ENCODE results near the gene LST1. TPM values are rescaled to one million over a fixed set of nuclear protein-coding genes. Genes with fewer than 3 reads are reported as not detected.
A peak's percentile ranks its signal among the peaks of the same experiment; 100 is the strongest.

LST1 gene
- total and polyA plus RNA-seq, 2 of the 4 experiments (the other 2 are of a cell fraction): not detected

DNA sequence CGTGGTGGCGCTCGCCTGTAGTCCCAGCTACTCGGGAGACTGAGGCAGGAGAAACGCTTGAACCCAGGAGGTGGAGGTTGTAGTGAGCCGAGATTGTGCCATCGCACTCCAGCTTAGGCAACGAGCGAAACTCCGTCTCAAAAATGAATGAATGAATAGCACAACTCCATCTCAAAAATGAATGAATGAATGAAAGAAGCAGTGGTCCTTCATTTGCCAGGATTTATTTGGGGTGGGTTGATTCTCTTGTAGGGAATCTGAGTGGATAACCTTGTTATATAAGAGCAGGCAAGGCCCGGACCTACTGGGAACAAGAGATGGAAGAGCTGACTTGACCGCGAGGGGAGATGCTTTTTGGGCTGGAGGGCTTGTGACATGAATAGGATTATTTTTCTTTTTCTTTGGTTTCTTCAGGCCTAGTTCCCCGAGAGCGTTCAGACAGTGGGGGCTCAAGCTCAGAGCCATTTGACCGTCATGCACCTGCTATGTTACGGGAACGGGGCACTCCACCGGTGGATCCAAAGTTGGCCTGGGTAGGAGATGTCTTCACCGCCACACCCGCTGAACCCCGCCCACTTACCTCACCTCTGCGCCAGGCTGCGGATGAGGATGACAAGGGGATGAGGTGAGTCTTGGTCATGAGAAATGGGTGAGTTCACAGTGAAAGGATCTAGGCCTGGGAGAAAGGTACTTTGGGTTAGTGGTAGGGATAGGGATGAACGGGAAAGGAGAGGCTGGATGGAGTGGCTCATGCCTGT lies 44.3 kb downstream of the LST1 start:
- H2BK5ac ChIP-seq (ENCODE audit: low read depth, low read length, poor library complexity, severe bottlenecking): no peak overlapping the region
- POLR2A ChIA-PET (ENCODE audit: unreplicated experiment): no interaction called here

More for the DNA sequence above, 44.3 kb downstream of the LST1 start:
- no peak overlapping the region for H3K4ac ChIP-seq (ENCODE audit: low read depth, low read length)
- H3K36me3 ChIP-seq (ENCODE audit: control insufficient read depth, insufficient read depth, low read length): peaks cover 94% of the 10 kb centered on the region
- H3K56ac ChIP-seq (ENCODE audit: extremely low read depth, insufficient read depth, low read length): no peak overlapping the region
- no peak overlapping the region for H2BK20ac ChIP-seq (ENCODE audit: low read depth, low read length)
- no peak overlapping the region for H3K23ac ChIP-seq (ENCODE audit: low read depth, low read length)
- H3K4me1 ChIP-seq (ENCODE audit: control insufficient read depth, insufficient read depth, low read length): no peaks in the 10 kb centered on the region
- H4K8ac ChIP-seq (ENCODE audit: low read depth in 2 of 2, low read length in 2 of 2): no peak overlapping the region
- H3K9ac ChIP-seq (ENCODE audit: low read depth, low read length): no peak overlapping the region
- ATAC-seq (ENCODE audit: low read depth): no peak
- no peak overlapping the region for H2BK120ac ChIP-seq (ENCODE audit: low read depth, low read length)
- H3K18ac ChIP-seq (ENCODE audit: low read depth, low read length): no peak overlapping the region
- no TSS peak for BruUV-seq (replicated peaks)
- no peak overlapping the region for H3K4me3 ChIP-seq (ENCODE audit: insufficient read depth, low read depth, low read length)
- peaks cover 45 to 70% of the 10 kb centered on the region in 2 experiments for H3K79me1 ChIP-seq (ENCODE audit: low read depth in 1 of 2, low read length in 2 of 2)
- CTCF ChIA-PET: no interaction called here
- H4K20me1 ChIP-seq (ENCODE audit: insufficient read depth, low read length): peaks cover 33% of the 10 kb centered on the region
- H2AFZ ChIP-seq (replicated peaks; ENCODE audit: low read length, poor library complexity): no peak overlapping the region
- no peak overlapping the region for H2BK15ac ChIP-seq (ENCODE audit: low read depth, low read length)
- no peak for DNase-seq
- H3K9me3 ChIP-seq (ENCODE audit: control insufficient read depth, insufficient read depth, low read length): no peaks in the 10 kb centered on the region
- no peaks in the 10 kb centered on the region for H3K9me1 ChIP-seq (ENCODE audit: insufficient read depth, low read length)
- H3K14ac ChIP-seq (replicated peaks; ENCODE audit: low read depth, low read length): no peak overlapping the region
- H3K27ac ChIP-seq (ENCODE audit: insufficient read depth, low read length): no peak overlapping the region
- no peaks in the 10 kb centered on the region for H3K27me3 ChIP-seq (ENCODE audit: control insufficient read depth, insufficient read depth, low read length)
- H4K91ac ChIP-seq (ENCODE audit: insufficient read depth, low read depth, low read length): no peak overlapping the region
- dilution Hi-C loops (cut with HindIII; ENCODE audit: low sequenced_read_pairs, unreplicated experiment): no loop called here
- 96% methylated on average over 9 of the region's 25 CpGs; no CpG with 5 or more reads in 1 of the 2 experiments for WGBS, 2 experiments (ENCODE audit: extremely low coverage in 2 of 2, insufficient read length in 1 of 2)
- H3K4me2 ChIP-seq (ENCODE audit: low read depth, low read length): no peak overlapping the region
- intact Hi-C loops (cut with micrococcal nuclease): no loop called here
- TF ChIP-seq SMC3 (IDR thresholded peaks at IDR 0.05; ENCODE audit: low read depth, low read length): no peak
- TF ChIP-seq, protein P1, sequence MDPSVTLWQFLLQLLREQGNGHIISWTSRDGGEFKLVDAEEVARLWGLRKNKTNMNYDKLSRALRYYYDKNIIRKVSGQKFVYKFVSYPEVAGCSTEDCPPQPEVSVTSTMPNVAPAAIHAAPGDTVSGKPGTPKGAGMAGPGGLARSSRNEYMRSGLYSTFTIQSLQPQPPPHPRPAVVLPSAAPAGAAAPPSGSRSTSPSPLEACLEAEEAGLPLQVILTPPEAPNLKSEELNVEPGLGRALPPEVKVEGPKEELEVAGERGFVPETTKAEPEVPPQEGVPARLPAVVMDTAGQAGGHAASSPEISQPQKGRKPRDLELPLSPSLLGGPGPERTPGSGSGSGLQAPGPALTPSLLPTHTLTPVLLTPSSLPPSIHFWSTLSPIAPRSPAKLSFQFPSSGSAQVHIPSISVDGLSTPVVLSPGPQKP (IDR thresholded peaks at IDR 0.05; ENCODE audit: borderline replicate concordance, low read depth, low read length): no peak
- TF ChIP-seq CHD1 (IDR thresholded peaks at IDR 0.05; ENCODE audit: low read depth, low read length): no peak
- no peak for TF ChIP-seq BHLHE40 (IDR thresholded peaks at IDR 0.05; ENCODE audit: low read depth, low read length)
- TF ChIP-seq MAZ (IDR thresholded peaks at IDR 0.05; ENCODE audit: borderline replicate concordance, low read depth, low read length): no peak
- no peak for TF ChIP-seq RAD21 (IDR thresholded peaks at IDR 0.05; ENCODE audit: low read length)
- TF ChIP-seq CEBPB (IDR thresholded peaks at IDR 0.05; ENCODE audit: low read depth, low read length): no peak
- no peak for TF ChIP-seq RFX5 (IDR thresholded peaks at IDR 0.05; ENCODE audit: low read depth, low read length)
- TF ChIP-seq, protein P2, sequence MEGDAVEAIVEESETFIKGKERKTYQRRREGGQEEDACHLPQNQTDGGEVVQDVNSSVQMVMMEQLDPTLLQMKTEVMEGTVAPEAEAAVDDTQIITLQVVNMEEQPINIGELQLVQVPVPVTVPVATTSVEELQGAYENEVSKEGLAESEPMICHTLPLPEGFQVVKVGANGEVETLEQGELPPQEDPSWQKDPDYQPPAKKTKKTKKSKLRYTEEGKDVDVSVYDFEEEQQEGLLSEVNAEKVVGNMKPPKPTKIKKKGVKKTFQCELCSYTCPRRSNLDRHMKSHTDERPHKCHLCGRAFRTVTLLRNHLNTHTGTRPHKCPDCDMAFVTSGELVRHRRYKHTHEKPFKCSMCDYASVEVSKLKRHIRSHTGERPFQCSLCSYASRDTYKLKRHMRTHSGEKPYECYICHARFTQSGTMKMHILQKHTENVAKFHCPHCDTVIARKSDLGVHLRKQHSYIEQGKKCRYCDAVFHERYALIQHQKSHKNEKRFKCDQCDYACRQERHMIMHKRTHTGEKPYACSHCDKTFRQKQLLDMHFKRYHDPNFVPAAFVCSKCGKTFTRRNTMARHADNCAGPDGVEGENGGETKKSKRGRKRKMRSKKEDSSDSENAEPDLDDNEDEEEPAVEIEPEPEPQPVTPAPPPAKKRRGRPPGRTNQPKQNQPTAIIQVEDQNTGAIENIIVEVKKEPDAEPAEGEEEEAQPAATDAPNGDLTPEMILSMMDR (conservative IDR thresholded peaks at IDR 0.05; ENCODE audit: low read depth, low read length): no peak
- no peak for TF ChIP-seq RCOR1 (IDR thresholded peaks at IDR 0.05; ENCODE audit: insufficient replicate concordance, low read length)
- TF ChIP-seq, protein P3, sequence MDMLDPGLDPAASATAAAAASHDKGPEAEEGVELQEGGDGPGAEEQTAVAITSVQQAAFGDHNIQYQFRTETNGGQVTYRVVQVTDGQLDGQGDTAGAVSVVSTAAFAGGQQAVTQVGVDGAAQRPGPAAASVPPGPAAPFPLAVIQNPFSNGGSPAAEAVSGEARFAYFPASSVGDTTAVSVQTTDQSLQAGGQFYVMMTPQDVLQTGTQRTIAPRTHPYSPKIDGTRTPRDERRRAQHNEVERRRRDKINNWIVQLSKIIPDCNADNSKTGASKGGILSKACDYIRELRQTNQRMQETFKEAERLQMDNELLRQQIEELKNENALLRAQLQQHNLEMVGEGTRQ (IDR thresholded peaks at IDR 0.05; ENCODE audit: low read depth, low read length): no peak
- H4K5ac ChIP-seq (ENCODE audit: low read depth, low read length): no peak overlapping the region
- in situ Hi-C loops (cut with MboI; ENCODE audit: low sequenced_read_pairs): no loop called here
- peak overlapping the region; percentile 29 for H2AK9ac ChIP-seq (replicated peaks; ENCODE audit: low read depth, low read length, poor library complexity)
- H2AK5ac ChIP-seq (ENCODE audit: low read depth, low read length): no peak overlapping the region
